ENCODE results near the gene CAPN11. TPM values are rescaled to one million over a fixed set of nuclear protein-coding genes. Genes with fewer than 3 reads are reported as not detected.

The CAPN11 gene
- total and polyA plus RNA-seq, 9 of the 15 experiments (the other 6 are each of a cell fraction or from before 2014, with no cell fraction given), result 0.03 to 0.61 (median 0.17) TPM; not detected in 1

DNA sequence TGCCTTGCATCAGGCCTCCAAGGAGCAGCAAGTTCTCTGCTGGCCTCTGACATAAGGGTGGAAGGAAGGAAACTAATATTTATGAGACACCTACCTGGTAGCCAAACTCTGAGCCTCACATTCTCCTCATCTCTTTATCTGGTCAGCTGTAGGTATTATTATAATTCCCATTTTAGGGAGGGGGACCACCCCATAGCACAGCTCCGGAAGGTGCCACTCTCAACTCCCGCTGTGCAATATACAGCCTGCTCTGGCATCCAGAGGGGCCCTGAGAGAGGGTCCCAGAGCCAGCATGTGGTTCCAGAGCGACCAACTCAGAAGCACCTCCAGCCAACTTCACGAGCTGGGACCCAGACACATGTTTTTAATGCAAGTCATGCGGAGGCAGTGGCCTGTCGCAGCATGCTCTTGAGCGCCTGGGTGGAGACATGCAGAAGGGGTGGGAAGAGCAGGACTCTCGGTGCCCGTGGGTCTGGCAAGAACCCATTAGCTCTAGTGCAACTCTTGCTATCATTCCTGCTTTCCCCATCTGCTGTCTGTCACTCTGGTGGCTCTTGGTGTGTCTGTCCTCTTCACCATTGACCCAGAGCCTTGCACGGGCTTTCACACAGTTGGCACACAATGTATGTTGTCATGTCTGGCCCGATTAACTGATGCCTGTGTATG lies 43.2 kb downstream of the CAPN11 start (continued):
- no peak for TF ChIP-seq THRB (CRISPR knock-in tag; conservative IDR thresholded peaks at IDR 0.05)
- TF ChIP-seq ZSCAN32 (CRISPR knock-in tag; IDR thresholded peaks at IDR 0.05), result no peak
- TF ChIP-seq MLX (CRISPR knock-in tag; conservative IDR thresholded peaks at IDR 0.05), result no peak
- no peak for TF ChIP-seq NFIX (CRISPR knock-in tag; IDR thresholded peaks at IDR 0.05; ENCODE audit: low read depth)
- TF ChIP-seq SRSF1 (IDR thresholded peaks at IDR 0.05; ENCODE audit: low read depth, low read length), result no peak
- TF ChIP-seq, protein P1, sequence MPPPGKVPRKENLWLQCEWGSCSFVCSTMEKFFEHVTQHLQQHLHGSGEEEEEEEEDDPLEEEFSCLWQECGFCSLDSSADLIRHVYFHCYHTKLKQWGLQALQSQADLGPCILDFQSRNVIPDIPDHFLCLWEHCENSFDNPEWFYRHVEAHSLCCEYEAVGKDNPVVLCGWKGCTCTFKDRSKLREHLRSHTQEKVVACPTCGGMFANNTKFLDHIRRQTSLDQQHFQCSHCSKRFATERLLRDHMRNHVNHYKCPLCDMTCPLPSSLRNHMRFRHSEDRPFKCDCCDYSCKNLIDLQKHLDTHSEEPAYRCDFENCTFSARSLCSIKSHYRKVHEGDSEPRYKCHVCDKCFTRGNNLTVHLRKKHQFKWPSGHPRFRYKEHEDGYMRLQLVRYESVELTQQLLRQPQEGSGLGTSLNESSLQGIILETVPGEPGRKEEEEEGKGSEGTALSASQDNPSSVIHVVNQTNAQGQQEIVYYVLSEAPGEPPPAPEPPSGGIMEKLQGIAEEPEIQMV (tag; conservative IDR thresholded peaks at IDR 0.05; ENCODE audit: low read depth), result no peak
- no peak for TF ChIP-seq ZNF143 (CRISPR knock-in tag; IDR thresholded peaks at IDR 0.05)
- TF ChIP-seq, protein P2, sequence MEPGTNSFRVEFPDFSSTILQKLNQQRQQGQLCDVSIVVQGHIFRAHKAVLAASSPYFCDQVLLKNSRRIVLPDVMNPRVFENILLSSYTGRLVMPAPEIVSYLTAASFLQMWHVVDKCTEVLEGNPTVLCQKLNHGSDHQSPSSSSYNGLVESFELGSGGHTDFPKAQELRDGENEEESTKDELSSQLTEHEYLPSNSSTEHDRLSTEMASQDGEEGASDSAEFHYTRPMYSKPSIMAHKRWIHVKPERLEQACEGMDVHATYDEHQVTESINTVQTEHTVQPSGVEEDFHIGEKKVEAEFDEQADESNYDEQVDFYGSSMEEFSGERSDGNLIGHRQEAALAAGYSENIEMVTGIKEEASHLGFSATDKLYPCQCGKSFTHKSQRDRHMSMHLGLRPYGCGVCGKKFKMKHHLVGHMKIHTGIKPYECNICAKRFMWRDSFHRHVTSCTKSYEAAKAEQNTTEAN (CRISPR knock-in tag; IDR thresholded peaks at IDR 0.05), result no peak
- no peak for TF ChIP-seq ZNF311 (CRISPR knock-in tag; IDR thresholded peaks at IDR 0.05)
- TF ChIP-seq STAT5A (IDR thresholded peaks at IDR 0.05; ENCODE audit: borderline replicate concordance, low read length), result no peak
- TF ChIP-seq NCOA2 (IDR thresholded peaks at IDR 0.05; ENCODE audit: partially characterized antibody in 2 of 2), result no peak
- TF ChIP-seq ZNF41 (CRISPR knock-in tag; conservative IDR thresholded peaks at IDR 0.05), result no peak
- no peak for TF ChIP-seq SRSF9 (IDR thresholded peaks at IDR 0.05; ENCODE audit: borderline replicate concordance, low read depth, low read length)
- TF ChIP-seq GATAD2B (IDR thresholded peaks at IDR 0.05; ENCODE audit: borderline replicate concordance), result no peak
- TF ChIP-seq TGIF2 (CRISPR knock-in tag; IDR thresholded peaks at IDR 0.05), result no peak
- no peak for TF ChIP-seq PURB (CRISPR knock-in tag; IDR thresholded peaks at IDR 0.05; ENCODE audit: low read depth)
- no peak for TF ChIP-seq CUX1 (CRISPR knock-in tag; IDR thresholded peaks at IDR 0.05)
- TF ChIP-seq MCM2 (IDR thresholded peaks at IDR 0.05; ENCODE audit: low read depth), result no peak

Measured in K562 (cell line).